Fibroblast of lung (primary cell): ENCODE results near the gene SUSD6.

Source experiments
- EZH2 ChIP-seq: IDR thresholded peaks from 2 replicates; pipeline ENCODE4 v1.5.1; 2012; ENCODE audit warnings: low read length, control low read depth, mild to moderate bottlenecking; ENCODE audit errors: missing control alignments
- TF ChIP-seq, protein P1 (sequence below), 2 donors: IDR thresholded peaks in 1 of 2; conservative IDR thresholded peaks in 1 of 2; 1 replicate in 1 of 2; 2 replicates in 1 of 2; pipeline ENCODE4 v1.5.1; 2011 to 2012; ENCODE audit warnings: low read length in 2 of 2, control low read depth in 1 of 2, inconsistent platforms in 1 of 2, low read depth in 1 of 2, mild to moderate bottlenecking in 1 of 2

- TF ChIP-seq, protein P1, sequence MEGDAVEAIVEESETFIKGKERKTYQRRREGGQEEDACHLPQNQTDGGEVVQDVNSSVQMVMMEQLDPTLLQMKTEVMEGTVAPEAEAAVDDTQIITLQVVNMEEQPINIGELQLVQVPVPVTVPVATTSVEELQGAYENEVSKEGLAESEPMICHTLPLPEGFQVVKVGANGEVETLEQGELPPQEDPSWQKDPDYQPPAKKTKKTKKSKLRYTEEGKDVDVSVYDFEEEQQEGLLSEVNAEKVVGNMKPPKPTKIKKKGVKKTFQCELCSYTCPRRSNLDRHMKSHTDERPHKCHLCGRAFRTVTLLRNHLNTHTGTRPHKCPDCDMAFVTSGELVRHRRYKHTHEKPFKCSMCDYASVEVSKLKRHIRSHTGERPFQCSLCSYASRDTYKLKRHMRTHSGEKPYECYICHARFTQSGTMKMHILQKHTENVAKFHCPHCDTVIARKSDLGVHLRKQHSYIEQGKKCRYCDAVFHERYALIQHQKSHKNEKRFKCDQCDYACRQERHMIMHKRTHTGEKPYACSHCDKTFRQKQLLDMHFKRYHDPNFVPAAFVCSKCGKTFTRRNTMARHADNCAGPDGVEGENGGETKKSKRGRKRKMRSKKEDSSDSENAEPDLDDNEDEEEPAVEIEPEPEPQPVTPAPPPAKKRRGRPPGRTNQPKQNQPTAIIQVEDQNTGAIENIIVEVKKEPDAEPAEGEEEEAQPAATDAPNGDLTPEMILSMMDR (conservative IDR thresholded peaks at IDR 0.05 in 1 of 2, IDR thresholded peaks at IDR 0.05 in 1 of 2; ENCODE audit: low read depth in 1 of 2, low read length in 2 of 2) = no peak
- TF ChIP-seq EZH2 = no peak
Observed at GRCh38 chr14:69615121-69615495, 3.7 kb downstream of the SUSD6 start.
